ENCODE measurements around the gene ABLIM3. TPM values are rescaled to one million over a fixed set of nuclear protein-coding genes. Genes with fewer than 3 reads are reported as not detected.

Gene ABLIM3
- polyA plus RNA-seq, 1 experiment = 25.7 TPM

DNA sequence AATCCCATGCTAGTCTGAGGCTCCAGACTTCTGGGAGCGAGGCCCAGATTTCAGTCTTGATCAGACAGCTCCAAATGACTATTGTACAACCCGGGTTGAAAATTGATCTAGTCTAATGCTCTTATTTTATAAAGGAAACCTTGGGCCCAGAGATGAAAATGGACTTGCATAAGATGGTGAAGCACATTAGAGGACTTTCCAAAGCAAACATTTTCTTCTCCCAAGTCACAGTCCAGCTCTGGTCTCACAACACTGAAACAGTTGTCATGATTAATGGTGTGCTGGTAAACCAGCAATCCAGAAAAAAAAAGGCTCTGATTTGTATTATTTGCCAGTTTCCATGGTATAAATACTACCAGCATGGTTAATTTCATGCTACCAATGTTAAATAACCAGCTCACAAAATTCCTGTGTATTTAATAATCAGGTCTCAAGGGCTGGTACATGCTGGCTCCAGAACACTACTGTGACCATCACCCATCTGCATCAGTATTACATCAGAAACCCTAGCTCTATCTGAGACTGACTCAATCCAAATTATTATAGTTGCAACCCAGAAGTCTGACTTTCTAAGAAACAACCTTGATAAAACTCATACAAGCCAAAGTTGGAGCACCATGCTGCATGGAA is 32.5 kb upstream of the ABLIM3 start:
- H3K36me3 ChIP-seq (ENCODE audit: control insufficient read depth, insufficient read depth, low read length) = no peaks in the 10 kb centered on the region
- TF ChIP-seq, protein P1, sequence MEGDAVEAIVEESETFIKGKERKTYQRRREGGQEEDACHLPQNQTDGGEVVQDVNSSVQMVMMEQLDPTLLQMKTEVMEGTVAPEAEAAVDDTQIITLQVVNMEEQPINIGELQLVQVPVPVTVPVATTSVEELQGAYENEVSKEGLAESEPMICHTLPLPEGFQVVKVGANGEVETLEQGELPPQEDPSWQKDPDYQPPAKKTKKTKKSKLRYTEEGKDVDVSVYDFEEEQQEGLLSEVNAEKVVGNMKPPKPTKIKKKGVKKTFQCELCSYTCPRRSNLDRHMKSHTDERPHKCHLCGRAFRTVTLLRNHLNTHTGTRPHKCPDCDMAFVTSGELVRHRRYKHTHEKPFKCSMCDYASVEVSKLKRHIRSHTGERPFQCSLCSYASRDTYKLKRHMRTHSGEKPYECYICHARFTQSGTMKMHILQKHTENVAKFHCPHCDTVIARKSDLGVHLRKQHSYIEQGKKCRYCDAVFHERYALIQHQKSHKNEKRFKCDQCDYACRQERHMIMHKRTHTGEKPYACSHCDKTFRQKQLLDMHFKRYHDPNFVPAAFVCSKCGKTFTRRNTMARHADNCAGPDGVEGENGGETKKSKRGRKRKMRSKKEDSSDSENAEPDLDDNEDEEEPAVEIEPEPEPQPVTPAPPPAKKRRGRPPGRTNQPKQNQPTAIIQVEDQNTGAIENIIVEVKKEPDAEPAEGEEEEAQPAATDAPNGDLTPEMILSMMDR (IDR thresholded peaks at IDR 0.05; ENCODE audit: insufficient read depth, low read depth, low read length) = no peak
- no peak for DNase-seq (ENCODE audit: low read depth)

GRCh38 chr5:149110406-149110805 is 30.9 kb upstream of the ABLIM3 start:
- DNase-seq (ENCODE audit: low read depth) = no peak
- TF ChIP-seq, protein P1 (IDR thresholded peaks at IDR 0.05; ENCODE audit: insufficient read depth, low read depth, low read length) = no peak
- H3K27me3 ChIP-seq (ENCODE audit: control insufficient read depth, insufficient read depth, low read length) = no peaks in the 10 kb centered on the region
- POLR2A ChIA-PET = no interaction called here
- H3K4me3 ChIP-seq (ENCODE audit: low read depth, low read length) = no peak overlapping the region
- no peaks in the 10 kb centered on the region for H3K36me3 ChIP-seq (ENCODE audit: control insufficient read depth, insufficient read depth, low read length)
- CTCF ChIA-PET = interaction anchor here (1.0 to 9.2 kb wide), 7 partner anchors 25 to 373 kb away, joined by 3 to 269 read pairs (median 4); no protein-coding TSS in a partner anchor

More for the DNA sequence above, 32.5 kb upstream of the ABLIM3 start:
- H3K27me3 ChIP-seq (ENCODE audit: control insufficient read depth, insufficient read depth, low read length) = no peaks in the 10 kb centered on the region
- CTCF ChIA-PET = interaction anchor here (0.6 to 9.2 kb wide), 7 partner anchors 16 to 1136 kb away, joined by 3 to 269 read pairs (median 5); no protein-coding TSS in a partner anchor
- H3K4me3 ChIP-seq (ENCODE audit: low read depth, low read length) = no peak overlapping the region
- POLR2A ChIA-PET = no interaction called here

- DNase-seq (ENCODE audit: low read depth) = peak; percentile 32
- CTCF ChIA-PET = interaction anchor here (0.5 to 9.2 kb wide), 7 partner anchors 78 to 832 kb away, joined by 3 to 269 read pairs (median 4); no protein-coding TSS in a partner anchor
- TF ChIP-seq, protein P1 (IDR thresholded peaks at IDR 0.05; ENCODE audit: insufficient read depth, low read depth, low read length) = no peak
- Histone ChIP-seq H3K27me3 (ENCODE audit: control insufficient read depth, insufficient read depth, low read length) (no peaks in the 10 kb centered on the region), H3K36me3 (ENCODE audit: control insufficient read depth, insufficient read depth, low read length) (no peaks in the 10 kb centered on the region), H3K4me3 (ENCODE audit: low read depth, low read length) (no peak overlapping the region)
- POLR2A ChIA-PET = interaction anchor here (0.6 kb wide), 1 partner anchor 108 kb away, joined by 3 read pairs; no protein-coding TSS in a partner anchor
Measured at GRCh38 chr5:149113669-149114068, 27.6 kb upstream of the ABLIM3 start.

DNA sequence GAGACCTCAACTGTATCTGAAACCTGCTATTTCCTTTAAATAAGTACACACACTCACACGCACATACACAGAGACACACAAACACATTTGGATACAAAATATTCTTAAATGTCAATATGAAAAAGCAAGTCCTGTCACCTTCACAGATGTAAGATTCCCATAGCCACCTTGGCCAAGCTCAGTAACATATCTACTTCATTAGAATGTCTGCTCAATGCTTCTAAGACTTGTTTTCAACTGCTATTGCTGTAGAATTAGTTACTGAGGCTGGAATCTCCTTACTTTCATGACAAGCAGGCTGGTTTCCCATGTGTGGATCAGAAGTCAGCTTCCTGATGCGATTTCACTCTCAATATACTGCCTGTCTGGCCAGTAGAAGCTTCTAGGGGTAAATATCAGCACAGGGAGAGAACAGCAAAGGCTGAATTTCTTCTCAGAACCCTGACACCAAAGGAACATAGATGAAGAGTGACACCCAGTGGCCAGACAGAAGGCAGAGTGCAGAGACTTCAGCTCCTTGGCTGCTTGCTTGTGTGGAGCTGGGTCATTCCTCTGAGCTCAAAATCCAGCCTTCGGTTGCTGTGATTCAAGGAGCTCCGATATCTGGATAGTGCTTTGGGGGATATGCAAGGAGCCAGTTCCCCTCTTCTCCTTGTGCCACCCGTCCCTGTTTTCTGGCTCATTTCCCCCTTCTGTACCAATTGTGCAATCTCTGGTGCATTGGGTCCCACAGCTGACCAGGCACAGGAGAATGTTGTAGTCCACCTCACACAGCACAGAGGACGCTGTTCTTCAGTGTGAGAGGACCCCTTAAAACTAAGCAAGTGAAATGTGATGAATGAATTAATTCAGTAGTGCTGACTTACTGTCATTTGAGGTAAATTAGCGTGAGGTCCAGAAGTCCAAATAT is 26.6 kb upstream of the ABLIM3 start:
- no peaks in the 10 kb centered on the region for H3K27me3 ChIP-seq (ENCODE audit: control insufficient read depth, insufficient read depth, low read length)
- H3K4me3 ChIP-seq (ENCODE audit: low read depth, low read length) = no peak overlapping the region
- no peaks in the 10 kb centered on the region for H3K36me3 ChIP-seq (ENCODE audit: control insufficient read depth, insufficient read depth, low read length)
- POLR2A ChIA-PET = no interaction called here
- CTCF ChIA-PET = interaction anchor here (0.8 to 9.2 kb wide), 55 partner anchors 10 to 677 kb away, joined by 3 to 269 read pairs (median 4); no protein-coding TSS in a partner anchor
- TF ChIP-seq, protein P1 (IDR thresholded peaks at IDR 0.05; ENCODE audit: insufficient read depth, low read depth, low read length) = peak; percentile 87
- no peak for DNase-seq (ENCODE audit: low read depth)

- no peak for DNase-seq (ENCODE audit: low read depth)
- Histone ChIP-seq H3K27me3 (ENCODE audit: control insufficient read depth, insufficient read depth, low read length) (peaks cover 5% of the 10 kb centered on the region), H3K36me3 (ENCODE audit: control insufficient read depth, insufficient read depth, low read length) (no peaks in the 10 kb centered on the region), H3K4me3 (ENCODE audit: low read depth, low read length) (no peak overlapping the region)
- POLR2A ChIA-PET = no interaction called here
- TF ChIP-seq, protein P1 (IDR thresholded peaks at IDR 0.05; ENCODE audit: insufficient read depth, low read depth, low read length) = no peak
- CTCF ChIA-PET = interaction anchor here (0.7 to 4.1 kb wide), 7 partner anchors 9 to 385 kb away, joined by 3 to 26 read pairs (median 4); no protein-coding TSS in a partner anchor
Measured at GRCh38 chr5:149117970-149118369, 23.3 kb upstream of the ABLIM3 start.
